BJ (cell line): Measurements from ENCODE around the gene SLC25A26. TPM values are rescaled to one million over a fixed set of nuclear protein-coding genes. Genes with fewer than 3 reads are reported as not detected.

Source experiments
- CTCF ChIA-PET: fragments of 350-600 bp; formaldehyde crosslinking; extraction: SDS; loops from one replicate; lab custom pipeline; 2021; ENCODE audit warnings: antibody characterized with exemption, inconsistent platforms; lab: Yijun Ruan, JAX
- POLR2A ChIA-PET: fragments of 300-600 bp; sonication (Branson Sonifier 250); formaldehyde crosslinking; extraction: SDS; loops from one replicate; lab custom pipeline; 2021; ENCODE audit warnings: antibody characterized with exemption; lab: Charles Lee
- DNase-seq: peaks from one replicate; pipeline ENCODE4 v3.0.0-alpha.2; 2011; ENCODE audit warnings: low read depth
- H3K27me3 ChIP-seq: 2 replicates; pipeline ENCODE4 v1.6.0; 2011; ENCODE audit warnings: low read length; ENCODE audit not compliant: control insufficient read depth, insufficient read depth
- H3K36me3 ChIP-seq: 2 replicates; pipeline ENCODE4 v1.5.1; 2011; ENCODE audit warnings: low read length; ENCODE audit not compliant: control insufficient read depth, insufficient read depth
- H3K4me3 ChIP-seq: 2 replicates; pipeline ENCODE4 v1.5.1; 2011; ENCODE audit warnings: low read depth, mild to moderate bottlenecking, control low read depth, low read length
- polyA plus RNA-seq: library from polyadenylated mRNA; depleted of rRNA; stranded (reverse); fragments of >200 nt; gene quantifications from 2 replicates; pipeline ENCODE4 v1.2.3, GENCODE V29; 2011
- TF ChIP-seq, protein P1 (sequence below): IDR thresholded peaks from 2 replicates; pipeline ENCODE4 v1.5.1; 2011; ENCODE audit warnings: low read depth, mild to moderate bottlenecking, control low read depth, inconsistent platforms, low read length, moderate library complexity; ENCODE audit not compliant: insufficient read depth

SLC25A26 gene
- polyA plus RNA-seq, 1 experiment = 29.5 TPM

DNA sequence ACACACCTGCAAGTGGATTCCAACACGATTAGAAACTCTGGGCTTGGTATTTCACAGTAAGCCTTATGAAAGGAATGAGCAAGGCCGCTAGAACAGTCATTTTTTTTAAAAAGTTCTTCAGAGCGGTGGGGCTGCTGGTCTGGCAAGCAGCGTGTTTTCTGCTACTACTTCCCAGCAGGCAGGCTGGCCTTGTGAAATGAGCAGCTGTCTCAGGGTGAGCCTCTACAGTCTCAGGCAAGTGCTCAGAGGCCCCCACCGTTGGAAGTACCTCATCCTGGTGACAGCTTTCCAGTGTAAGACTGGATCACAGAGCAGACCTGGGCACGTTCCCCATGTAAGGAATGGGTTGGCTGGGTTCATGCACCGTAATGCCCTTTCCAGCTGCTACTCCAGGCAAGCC is 160.8 kb downstream of the SLC25A26 start:
- H3K36me3 ChIP-seq = peaks cover 20% of the 10 kb centered on the region
- POLR2A ChIA-PET = no interaction called here
- TF ChIP-seq, protein P1, sequence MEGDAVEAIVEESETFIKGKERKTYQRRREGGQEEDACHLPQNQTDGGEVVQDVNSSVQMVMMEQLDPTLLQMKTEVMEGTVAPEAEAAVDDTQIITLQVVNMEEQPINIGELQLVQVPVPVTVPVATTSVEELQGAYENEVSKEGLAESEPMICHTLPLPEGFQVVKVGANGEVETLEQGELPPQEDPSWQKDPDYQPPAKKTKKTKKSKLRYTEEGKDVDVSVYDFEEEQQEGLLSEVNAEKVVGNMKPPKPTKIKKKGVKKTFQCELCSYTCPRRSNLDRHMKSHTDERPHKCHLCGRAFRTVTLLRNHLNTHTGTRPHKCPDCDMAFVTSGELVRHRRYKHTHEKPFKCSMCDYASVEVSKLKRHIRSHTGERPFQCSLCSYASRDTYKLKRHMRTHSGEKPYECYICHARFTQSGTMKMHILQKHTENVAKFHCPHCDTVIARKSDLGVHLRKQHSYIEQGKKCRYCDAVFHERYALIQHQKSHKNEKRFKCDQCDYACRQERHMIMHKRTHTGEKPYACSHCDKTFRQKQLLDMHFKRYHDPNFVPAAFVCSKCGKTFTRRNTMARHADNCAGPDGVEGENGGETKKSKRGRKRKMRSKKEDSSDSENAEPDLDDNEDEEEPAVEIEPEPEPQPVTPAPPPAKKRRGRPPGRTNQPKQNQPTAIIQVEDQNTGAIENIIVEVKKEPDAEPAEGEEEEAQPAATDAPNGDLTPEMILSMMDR = no peak
- H3K4me3 ChIP-seq = no peak overlapping the region
- no peak for DNase-seq
- CTCF ChIA-PET = interaction anchor here (0.8 kb wide), 1 partner anchor 9 kb away, joined by 3 read pairs; no protein-coding TSS in a partner anchor
- H3K27me3 ChIP-seq = no peaks in the 10 kb centered on the region

- no peaks in the 10 kb centered on the region for H3K27me3 ChIP-seq
- TF ChIP-seq, protein P1 = no peak
- CTCF ChIA-PET = interaction anchor here (0.8 to 1.2 kb wide), 2 partner anchors 10 to 440 kb away, joined by 3 to 4 read pairs; no protein-coding TSS in a partner anchor
- peaks cover 20% of the 10 kb centered on the region for H3K36me3 ChIP-seq
- no peak overlapping the region for H3K4me3 ChIP-seq
- POLR2A ChIA-PET = no interaction called here
- DNase-seq = no peak
Measured at GRCh38 chr3:66382142-66382541, 161.3 kb downstream of the SLC25A26 start.

- TF ChIP-seq, protein P1 = no peak
- ChIA-PET CTCF (interaction anchor here (1.2 to 1.4 kb wide), 2 partner anchors 25 to 439 kb away, joined by 4 read pairs; no protein-coding TSS in a partner anchor), POLR2A (no interaction called here)
- DNase-seq = no peak
- Histone ChIP-seq H3K27me3 (no peaks in the 10 kb centered on the region), H3K36me3 (peaks cover 20% of the 10 kb centered on the region), H3K4me3 (no peak overlapping the region)
Measured at GRCh38 chr3:66383023-66383422, 162.2 kb downstream of the SLC25A26 start.

GRCh38 chr3:66383998-66384745 is 163.4 kb downstream of the SLC25A26 start:
- Histone ChIP-seq H3K27me3 (no peaks in the 10 kb centered on the region), H3K36me3 (peaks cover 20% of the 10 kb centered on the region), H3K4me3 (no peak overlapping the region)
- ChIA-PET POLR2A (no interaction called here), CTCF (interaction anchor here (1.4 to 1.6 kb wide), 3 partner anchors 18 to 24 kb away, joined by 3 to 6 read pairs (median 4); no protein-coding TSS in a partner anchor)
- DNase-seq = no peak
- TF ChIP-seq, protein P1 = no peak

GRCh38 chr3:66385066-66385465 is 164.3 kb downstream of the SLC25A26 start:
- TF ChIP-seq, protein P1 = no peak
- H3K27me3 ChIP-seq = no peaks in the 10 kb centered on the region
- CTCF ChIA-PET = interaction anchor here (1.4 to 1.6 kb wide), 2 partner anchors 19 to 22 kb away, joined by 3 to 6 read pairs; no protein-coding TSS in a partner anchor
- no peak overlapping the region for H3K4me3 ChIP-seq
- POLR2A ChIA-PET = no interaction called here
- peaks cover 16% of the 10 kb centered on the region for H3K36me3 ChIP-seq
- no peak for DNase-seq
